DMS53 (cell line): ENCODE measurements around the gene BBC3.

Experiments used
- DNase-seq: peaks from one replicate; lab custom pipeline; 2025; lab: John Stamatoyannopoulos, UW

Gene BBC3

GRCh38 chr19:47231215-47232054 lies 436 bp upstream of the BBC3 start:
- DNase-seq = peak; percentile 93

- peak; percentile 71 for DNase-seq
These were observed 712 bp downstream of the BBC3 start for GRCh38 chr19:47230054-47230920.

GRCh38 chr19:47229676-47230053 lies 1.3 kb downstream of the BBC3 start:
- peak; percentile 64 for DNase-seq

- peak; percentile 63 for DNase-seq
These were observed 1.9 kb downstream of the BBC3 start for GRCh38 chr19:47228937-47229675.

GRCh38 chr19:47228168-47228936 lies 2.6 kb downstream of the BBC3 start:
- peak; percentile 85 for DNase-seq

- DNase-seq = peak; percentile 93
These were observed 3.4 kb downstream of the BBC3 start for GRCh38 chr19:47227352-47228167.

GRCh38 chr19:47226426-47227351 lies 4.3 kb downstream of the BBC3 start:
- peak; percentile 96 for DNase-seq

- DNase-seq = peak; percentile 95
These were observed 5.1 kb downstream of the BBC3 start for GRCh38 chr19:47225746-47226425.

- no peak for DNase-seq
These were observed 9.1 kb downstream of the BBC3 start for GRCh38 chr19:47221890-47222289.

- DNase-seq = no peak
These were observed 9.7 kb downstream of the BBC3 start for GRCh38 chr19:47221080-47221841.

GRCh38 chr19:47215581-47215980 lies 15.4 kb downstream of the BBC3 start:
- no peak for DNase-seq

- DNase-seq = peak; percentile 87
These were observed 20.2 kb downstream of the BBC3 start for GRCh38 chr19:47210689-47211316.

- DNase-seq = no peak
These were observed 20.9 kb downstream of the BBC3 start for GRCh38 chr19:47210180-47210490.

- no peak for DNase-seq
These were observed 21.4 kb downstream of the BBC3 start for GRCh38 chr19:47209319-47210179.

GRCh38 chr19:47203254-47203653 lies 27.7 kb downstream of the BBC3 start:
- no peak for DNase-seq

GRCh38 chr19:47200530-47200929 lies 30.5 kb downstream of the BBC3 start:
- no peak for DNase-seq

- DNase-seq = no peak
These were observed 33.9 kb downstream of the BBC3 start for GRCh38 chr19:47197141-47197540.
